GM12872 (cell line): ENCODE data around the gene OVOL3.

Source experiments
- CTCF ChIP-seq: IDR thresholded peaks from 3 replicates; pipeline ENCODE4 v1.5.1; 2011; ENCODE audit warnings: low read depth, mild to moderate bottlenecking, low read length, moderate library complexity; ENCODE audit not compliant: insufficient read depth

The OVOL3 gene

GRCh38 chr19:36151144-36152018 lies 40.4 kb downstream of the OVOL3 start:
- TF ChIP-seq CTCF: no peak

- no peak for TF ChIP-seq CTCF
Observed at GRCh38 chr19:36152019-36152351, 41.0 kb downstream of the OVOL3 start.

GRCh38 chr19:36152352-36153091 lies 41.6 kb downstream of the OVOL3 start, which contains the start of gene COX7A1:
TSS of gene COX7A1 (minus strand) at chr19:36152447. CDS start at chr19:36152407, 40 bp downstream.
- no peak for TF ChIP-seq CTCF

GRCh38 chr19:36153126-36153525 lies 42.2 kb downstream of the OVOL3 start:
- no peak for TF ChIP-seq CTCF

GRCh38 chr19:36160821-36161596 lies 50.1 kb downstream of the OVOL3 start:
- TF ChIP-seq CTCF: no peak
